Erythroblast (primary cell): ENCODE measurements around the gene LY6G5B.

Source experiments
- GATA1 ChIP-seq: IDR thresholded peaks from 2 replicates; pipeline ENCODE4 v1.6.1; 2011; ENCODE audit warnings: low read depth, mild to moderate bottlenecking, control low read depth, low read length, moderate library complexity
- POLR2A ChIP-seq: IDR thresholded peaks from 2 replicates; pipeline ENCODE4 v1.6.1; 2011; ENCODE audit warnings: mild to moderate bottlenecking, low read length

DNA sequence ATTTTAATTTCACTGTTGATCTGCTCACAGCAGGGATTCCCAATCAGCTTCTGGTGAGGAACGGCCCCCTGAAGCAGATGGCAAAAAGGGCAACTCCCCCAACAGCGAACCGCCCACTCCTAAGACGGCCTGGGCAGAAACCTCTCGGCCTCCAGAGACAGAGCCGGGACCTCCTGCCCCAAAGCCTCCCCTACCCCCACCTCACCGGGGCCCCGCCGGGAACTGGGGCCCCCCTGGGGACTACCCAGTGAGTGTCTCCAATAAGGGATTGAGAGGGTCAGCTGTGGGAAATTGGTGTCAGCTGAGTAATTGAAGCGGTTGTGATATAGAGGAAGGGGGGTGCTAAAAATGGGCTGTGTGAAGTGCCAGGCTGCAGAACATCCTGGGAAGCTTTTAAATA is 42.8 kb upstream of the LY6G5B start:
- TF ChIP-seq POLR2A (no peak), GATA1 (no peak)
